Measurements from ENCODE around the gene APC. TPM values are rescaled to one million over a fixed set of nuclear protein-coding genes. Genes with fewer than 3 reads are reported as not detected.
"Not testable (repeated sequence)": the region's sequence is repeated elsewhere in the genome, so short reads cannot be mapped to it uniquely, and the experiment has no call there.

Gene APC
- total RNA-seq, 1 donor from 2014 or later: 54.1 TPM

- TF ChIP-seq CTCF (IDR thresholded peaks at IDR 0.05): no peak
- Histone ChIP-seq H3K36me3 (no peaks in the 10 kb centered on the region), H3K4me1 (peaks cover 4% of the 10 kb centered on the region), H3K27me3 (no peaks in the 10 kb centered on the region), H3K9me3 (no peaks in the 10 kb centered on the region), H3K27ac (no peak overlapping the region), H3K4me3 (no peak overlapping the region)
- ATAC-seq (no peak), DNase-seq (no peak)
- intact Hi-C loops (cut with DNase I): no loop called here
Observed at GRCh38 chr5:112847306-112847705, 109.6 kb downstream of the APC start.

DNA sequence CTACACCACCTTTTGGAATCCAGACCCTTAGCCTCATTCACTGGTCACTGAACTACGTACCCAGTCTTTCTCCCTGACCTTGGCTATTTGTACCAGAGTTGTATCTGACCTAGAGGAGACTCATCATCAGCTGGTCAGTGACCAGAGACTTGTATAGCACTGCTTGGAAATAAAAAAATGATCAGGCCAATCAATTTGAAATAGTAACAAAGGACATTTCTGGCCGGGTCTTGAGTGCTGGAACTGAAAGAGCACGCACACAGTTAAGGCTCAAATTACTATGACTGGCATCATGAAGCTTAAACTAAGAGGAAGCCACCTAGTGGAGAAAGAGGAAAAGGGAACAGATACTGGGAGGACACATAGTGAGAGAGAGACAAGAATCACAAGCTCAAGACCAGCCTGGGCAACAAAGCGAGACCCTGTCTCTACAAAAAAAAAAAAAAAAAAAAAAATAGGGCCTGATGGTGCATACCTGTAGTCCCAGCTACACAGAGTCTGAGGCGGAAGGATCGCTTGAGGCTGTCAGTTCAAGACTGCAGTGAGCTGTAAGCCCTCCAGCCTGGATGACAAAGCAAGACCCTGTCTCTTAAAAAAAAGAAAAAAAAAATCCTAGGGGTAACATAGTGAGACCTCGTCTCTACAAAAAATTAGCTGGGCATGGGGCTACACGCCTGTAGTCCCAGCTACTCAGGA lies 110.6 kb downstream of the APC start:
- ATAC-seq: peak; percentile 95
- intact Hi-C loops (cut with DNase I): no loop called here
- no peak for DNase-seq
- no peaks in the 10 kb centered on the region for H3K9me3 ChIP-seq
- peaks cover 4% of the 10 kb centered on the region for H3K4me1 ChIP-seq
- no peak overlapping the region for H3K4me3 ChIP-seq
- no peaks in the 10 kb centered on the region for H3K27me3 ChIP-seq
- no peak overlapping the region for H3K27ac ChIP-seq
- peak; percentile 71 for TF ChIP-seq CTCF (IDR thresholded peaks at IDR 0.05)
- no peaks in the 10 kb centered on the region for H3K36me3 ChIP-seq

- H3K27me3 ChIP-seq: no peaks in the 10 kb centered on the region
- H3K9me3 ChIP-seq: no peaks in the 10 kb centered on the region
- no peak overlapping the region for H3K27ac ChIP-seq
- H3K4me1 ChIP-seq: peaks cover 4% of the 10 kb centered on the region
- intact Hi-C loops (cut with DNase I): no loop called here
- no peak for TF ChIP-seq CTCF (IDR thresholded peaks at IDR 0.05)
- no peak for DNase-seq
- ATAC-seq: no peak
- no peaks in the 10 kb centered on the region for H3K36me3 ChIP-seq
- H3K4me3 ChIP-seq: no peak overlapping the region
Observed at GRCh38 chr5:112849912-112850311, 112.2 kb downstream of the APC start.

DNA sequence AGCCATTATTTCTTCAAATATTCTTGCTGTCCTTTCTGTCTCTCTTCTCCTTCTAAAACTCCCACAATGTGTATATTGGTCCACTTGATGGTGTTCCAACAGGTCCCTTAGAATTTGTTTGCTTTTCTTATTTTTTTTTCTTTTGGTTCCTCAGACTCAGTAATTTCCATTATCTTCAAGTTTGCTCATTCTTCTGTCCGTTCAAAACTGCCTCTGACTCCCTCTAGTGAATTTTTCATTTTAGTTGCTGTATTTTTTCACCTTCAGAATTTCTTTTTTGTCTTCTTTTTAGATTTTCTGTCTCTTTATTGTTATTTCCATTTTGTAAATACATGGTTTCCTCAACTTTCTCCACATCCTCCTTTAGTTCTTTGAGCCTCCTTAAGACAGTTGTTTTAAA lies 117.0 kb downstream of the APC start:
- no peak for DNase-seq
- no peak for ATAC-seq
- H3K4me3 ChIP-seq: no peak overlapping the region
- H3K4me1 ChIP-seq: no peaks in the 10 kb centered on the region
- no peaks in the 10 kb centered on the region for H3K27me3 ChIP-seq
- H3K27ac ChIP-seq: no peak overlapping the region
- intact Hi-C loops (cut with DNase I): no loop called here
- TF ChIP-seq CTCF (IDR thresholded peaks at IDR 0.05): no peak
- H3K9me3 ChIP-seq: no peaks in the 10 kb centered on the region
- no peaks in the 10 kb centered on the region for H3K36me3 ChIP-seq

DNA sequence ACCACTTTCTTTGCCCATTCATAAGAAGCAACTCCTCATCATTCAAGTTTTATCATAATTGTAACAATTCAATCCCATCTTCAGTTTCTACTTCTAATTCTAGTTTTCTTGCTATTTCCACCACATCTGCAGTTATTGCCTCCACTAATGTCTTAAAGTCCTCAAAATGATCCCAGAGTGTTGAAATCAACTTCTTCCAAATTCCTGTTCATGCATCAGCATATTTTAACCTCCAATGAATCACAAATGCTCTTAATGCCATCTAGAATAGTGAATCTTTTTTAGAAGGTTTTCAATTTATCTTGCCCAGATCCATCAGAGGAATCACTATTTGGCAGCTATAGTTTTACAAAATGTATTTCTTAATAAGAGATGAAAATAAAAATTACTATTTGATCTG lies 120.2 kb downstream of the APC start:
- ATAC-seq (no peak), DNase-seq (no peak)
- no peak for TF ChIP-seq CTCF (IDR thresholded peaks at IDR 0.05)
- Histone ChIP-seq H3K4me3 (no peak overlapping the region), H3K9me3 (no peaks in the 10 kb centered on the region), H3K27me3 (no peaks in the 10 kb centered on the region), H3K36me3 (peaks cover under 1% of the 10 kb centered on the region), H3K27ac (no peak overlapping the region), H3K4me1 (peaks cover 11% of the 10 kb centered on the region)
- intact Hi-C loops (cut with DNase I): no loop called here

GRCh38 chr5:112860571-112860928 lies 122.9 kb downstream of the APC start:
- Histone ChIP-seq H3K36me3 (peaks cover 26% of the 10 kb centered on the region), H3K27ac (peak overlapping the region; percentile 82), H3K4me3 (peak overlapping the region; percentile 95), H3K4me1 (peaks cover 24% of the 10 kb centered on the region)
- DNase-seq; H3K9me3 ChIP-seq; ATAC-seq; H3K27me3 ChIP-seq; intact Hi-C loops (cut with DNase I): not testable (repeated sequence)

Data from upper lobe of right lung (tissue), 1 donor.